Activated CD4-positive, alpha-beta T cell treated with anti-CD3 and anti-CD28 coated beads, Interleukin-2, amount 50 U/mL, for 4 hours (primary cell): ENCODE data around the gene MEF2B.
"Not testable (repeated sequence)": the region's sequence is repeated elsewhere in the genome, so short reads cannot be mapped to it uniquely, and the experiment has no call there.

Experiments
- DNase-seq, 2 experiments: peaks; one replicate each; pipeline ENCODE4 v3.0.0-alpha.2; 2020

MEF2B gene

GRCh38 chr19:19121371-19121770, 48.7 kb downstream of the MEF2B start:
- DNase-seq, result no peak

GRCh38 chr19:19120308-19121231, 49.5 kb downstream of the MEF2B start:
- DNase-seq, result no peak

- no peak for DNase-seq
Observed at GRCh38 chr19:19119325-19120237, 50.5 kb downstream of the MEF2B start.

- peak; percentile 22 to 32 for DNase-seq
Observed at GRCh38 chr19:19115954-19116353, 54.1 kb downstream of the MEF2B start.

- DNase-seq, result no peak
Observed at GRCh38 chr19:19113040-19113626, 56.9 kb downstream of the MEF2B start.

- no peak for DNase-seq
Observed at GRCh38 chr19:19111967-19112580, 58.0 kb downstream of the MEF2B start.

- no peak for DNase-seq
Observed at GRCh38 chr19:19111136-19111835, 58.8 kb downstream of the MEF2B start.

GRCh38 chr19:19110410-19111135, 59.5 kb downstream of the MEF2B start:
- no peak for DNase-seq

GRCh38 chr19:19109601-19110000, 60.5 kb downstream of the MEF2B start:
- no peak for DNase-seq

- no peak for DNase-seq
Observed at GRCh38 chr19:19107654-19108053, 62.4 kb downstream of the MEF2B start.

- DNase-seq, result not testable (repeated sequence)
Observed at GRCh38 chr19:19106938-19107337, 63.1 kb downstream of the MEF2B start.

- no peak for DNase-seq
Observed at GRCh38 chr19:19106056-19106551, 64.0 kb downstream of the MEF2B start.

- DNase-seq, result no peak
Observed at GRCh38 chr19:19105365-19106055, 64.6 kb downstream of the MEF2B start.

GRCh38 chr19:19103167-19103566, 66.9 kb downstream of the MEF2B start:
- no peak for DNase-seq

GRCh38 chr19:19102566-19102965, 67.5 kb downstream of the MEF2B start:
- DNase-seq, result not testable (repeated sequence)

GRCh38 chr19:19101540-19101939, 68.5 kb downstream of the MEF2B start:
- DNase-seq, result no peak

GRCh38 chr19:19098703-19099632, 71.1 kb downstream of the MEF2B start:
- no peak for DNase-seq

- no peak for DNase-seq
Observed at GRCh38 chr19:19098084-19098702, 71.9 kb downstream of the MEF2B start.
